LNCAP (cell line): ENCODE measurements around the gene TBC1D13.

ENCODE experiments used
- CTCF ChIP-seq: fragments of 450-650 bp; IDR thresholded peaks from 2 replicates; pipeline ENCODE4 v1.5.1; 2017; ENCODE audit warnings: mild to moderate bottlenecking

TBC1D13 gene

GRCh38 chr9:128773049-128773448 lies 14.0 kb upstream of the TBC1D13 start:
- TF ChIP-seq CTCF: no peak

- TF ChIP-seq CTCF: no peak
Observed at GRCh38 chr9:128774804-128775203, 12.2 kb upstream of the TBC1D13 start.

- no peak for TF ChIP-seq CTCF
Observed at GRCh38 chr9:128781187-128782070, 5.6 kb upstream of the TBC1D13 start.

GRCh38 chr9:128782669-128783068 lies 4.4 kb upstream of the TBC1D13 start:
- TF ChIP-seq CTCF: no peak

- TF ChIP-seq CTCF: no peak
Observed at GRCh38 chr9:128785427-128785826, 1.6 kb upstream of the TBC1D13 start.

GRCh38 chr9:128787659-128788058 lies 606 bp downstream of the TBC1D13 start:
- no peak for TF ChIP-seq CTCF

- no peak for TF ChIP-seq CTCF
Observed at GRCh38 chr9:128788445-128788844, 1.4 kb downstream of the TBC1D13 start.
